AG09319 (cell line): ENCODE measurements around the gene MMEL1.

Source experiments
- DNase-seq: peaks from one replicate; pipeline ENCODE4 v3.0.0-alpha.2; 2010; ENCODE audit warnings: low read depth; ENCODE audit errors: extremely low read depth
- CTCF ChIP-seq: IDR thresholded peaks from 2 replicates; pipeline ENCODE4 v1.5.1; 2011; ENCODE audit warnings: low read depth, mild to moderate bottlenecking, inconsistent platforms, low read length, moderate library complexity

Gene MMEL1

DNA sequence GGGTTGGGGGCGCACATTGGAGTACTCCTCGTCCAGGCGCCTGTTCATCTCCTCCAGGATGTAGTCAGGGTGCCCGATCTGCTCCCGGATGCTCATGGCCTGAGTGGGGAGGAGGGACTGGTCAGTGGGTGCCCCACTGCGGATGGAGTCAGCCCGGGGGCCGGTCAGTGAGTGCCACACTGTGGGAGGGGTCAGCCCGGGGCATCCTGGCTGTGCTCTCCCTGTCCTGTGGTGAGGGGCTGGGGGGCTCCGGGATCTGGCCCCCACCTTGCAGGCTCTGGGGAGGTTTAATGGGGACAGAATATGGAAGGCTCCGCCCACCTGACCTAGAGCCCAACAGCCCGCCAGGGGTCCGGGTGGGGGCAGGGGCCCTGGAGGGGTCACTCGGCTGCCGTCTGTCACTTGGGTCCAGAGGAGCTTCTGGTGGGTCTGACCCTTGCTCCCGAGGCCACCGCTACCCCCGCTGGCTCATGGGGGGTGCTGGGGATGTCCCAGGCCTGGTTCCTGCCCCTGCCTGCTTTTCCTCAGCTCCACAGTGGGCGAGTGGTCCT lies 37.5 kb downstream of the MMEL1 start:
- no peak for TF ChIP-seq CTCF
- DNase-seq: no peak

GRCh38 chr1:2594641-2595131 lies 38.1 kb downstream of the MMEL1 start:
- DNase-seq: no peak
- TF ChIP-seq CTCF: no peak

DNA sequence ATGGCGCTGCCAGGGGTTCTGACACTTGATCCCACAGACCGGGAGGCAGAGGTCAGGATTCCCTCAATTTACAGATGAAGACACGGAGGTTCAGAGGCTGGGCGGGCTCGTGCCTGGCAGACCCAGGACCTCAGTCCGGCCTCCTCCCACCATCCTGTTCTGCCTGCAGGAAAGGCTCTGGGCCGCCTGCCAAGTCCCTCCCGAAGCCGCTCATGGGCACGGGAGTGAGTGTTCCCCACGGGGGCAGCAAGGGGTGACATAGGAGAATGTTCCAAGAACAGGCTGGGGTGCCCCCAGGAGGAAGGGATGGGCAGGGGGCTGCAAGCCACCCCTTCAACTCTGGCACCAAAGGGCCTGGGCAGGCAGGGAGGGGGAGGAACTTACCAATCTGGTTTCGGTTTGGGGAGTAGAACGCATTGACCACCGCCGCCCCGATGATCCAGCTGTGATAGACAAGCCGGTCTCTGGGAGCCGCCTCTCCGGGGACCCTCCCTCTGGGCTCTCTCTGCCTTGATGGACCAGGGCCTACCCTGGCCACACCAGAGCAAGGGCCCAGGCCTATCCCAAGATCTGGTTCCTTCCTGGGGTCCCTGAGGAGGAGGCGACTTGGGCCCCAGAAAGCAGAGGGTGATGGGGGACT lies 38.7 kb downstream of the MMEL1 start:
- no peak for TF ChIP-seq CTCF
- DNase-seq: no peak

- no peak for DNase-seq
- no peak for TF ChIP-seq CTCF
Measured at GRCh38 chr1:2593251-2593878, 39.5 kb downstream of the MMEL1 start.

DNA sequence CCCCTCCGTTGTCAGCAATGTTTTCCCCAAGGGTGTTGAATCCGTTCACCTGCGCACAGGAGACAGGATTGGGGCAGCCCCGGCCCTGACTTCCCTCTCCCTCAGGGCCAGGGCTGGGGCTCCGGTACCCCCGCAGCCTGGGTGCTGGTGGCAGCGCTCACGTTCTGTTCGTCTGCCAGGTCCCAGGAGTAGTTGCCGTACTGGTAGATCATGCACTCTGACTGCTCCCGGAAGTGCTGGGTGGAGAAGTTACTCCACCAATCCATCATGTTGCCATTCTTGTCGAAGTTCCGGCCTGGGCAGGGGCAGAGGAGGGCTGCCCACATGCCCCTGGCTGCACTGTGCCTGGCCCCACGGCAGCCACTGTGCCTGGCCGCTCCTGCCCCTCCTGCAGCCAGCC lies 40.1 kb downstream of the MMEL1 start:
- TF ChIP-seq CTCF: no peak
- DNase-seq: no peak

- DNase-seq: no peak
- TF ChIP-seq CTCF: no peak
Measured at GRCh38 chr1:2591581-2592261, 41.1 kb downstream of the MMEL1 start.

- DNase-seq: no peak
- no peak for TF ChIP-seq CTCF
Measured at GRCh38 chr1:2591233-2591580, 41.6 kb downstream of the MMEL1 start.
